ENCODE results near the gene RING1. TPM values are rescaled to one million over a fixed set of nuclear protein-coding genes. Genes with fewer than 3 reads are reported as not detected.
A peak's percentile ranks its signal among the peaks of the same experiment; 100 is the strongest.

Gene RING1
- total RNA-seq, 6 experiments from 2014 or later, result 43.4 to 55.1 (median 52.1) TPM

DNA sequence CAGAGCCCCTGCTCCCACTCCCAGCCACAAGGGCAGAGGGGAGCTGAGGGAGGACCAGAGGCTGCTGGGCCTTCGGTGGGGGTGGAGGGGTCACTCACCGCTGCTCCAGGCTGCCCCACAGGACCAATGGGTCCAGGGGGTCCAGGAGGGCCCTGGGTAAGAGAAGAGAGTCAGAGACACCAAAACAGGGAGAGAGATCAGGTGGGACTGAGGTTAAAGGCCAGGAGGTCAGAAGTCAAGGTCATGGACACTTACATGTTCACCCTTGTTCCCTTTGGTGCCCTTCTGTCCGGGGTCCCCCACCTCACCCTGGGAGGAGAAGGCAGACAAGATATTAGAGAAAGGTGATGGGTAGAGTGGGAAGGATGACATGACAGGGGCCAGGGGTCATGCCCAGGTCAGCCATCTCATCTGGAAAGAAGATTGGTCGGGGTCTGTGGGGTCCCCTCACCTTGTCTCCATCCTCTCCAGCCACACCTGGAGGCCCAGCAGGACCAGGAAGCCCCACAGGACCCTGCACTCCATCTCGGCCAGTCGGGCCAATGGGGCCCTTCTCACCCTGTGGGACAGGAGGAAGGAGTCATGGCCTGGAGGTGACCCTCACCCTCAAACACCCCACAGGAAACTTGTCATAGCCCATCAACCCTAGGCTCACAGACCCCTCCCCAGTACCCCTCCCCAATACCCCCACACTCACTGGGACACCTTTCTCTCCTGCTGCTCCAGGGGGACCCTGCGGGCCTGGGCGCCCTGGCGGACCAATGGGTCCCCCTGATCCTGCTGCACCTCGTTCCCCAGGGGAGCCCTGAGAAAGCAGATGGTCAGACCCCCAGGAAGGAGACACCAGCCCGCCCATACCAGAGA lies 37.1 kb upstream of the RING1 start:
- Mint-ChIP-seq H3K4me1 (ENCODE audit: low read depth) (no peaks in the 10 kb centered on the region), H3K27ac (no peak overlapping the region), H3K27me3 (ENCODE audit: insufficient read depth) (peaks cover 29% of the 10 kb centered on the region), H3K36me3 (ENCODE audit: low read depth) (no peaks in the 10 kb centered on the region), H3K4me3 (no peak overlapping the region), H3K9me3 (no peaks in the 10 kb centered on the region)
- TF ChIP-seq, protein P1, sequence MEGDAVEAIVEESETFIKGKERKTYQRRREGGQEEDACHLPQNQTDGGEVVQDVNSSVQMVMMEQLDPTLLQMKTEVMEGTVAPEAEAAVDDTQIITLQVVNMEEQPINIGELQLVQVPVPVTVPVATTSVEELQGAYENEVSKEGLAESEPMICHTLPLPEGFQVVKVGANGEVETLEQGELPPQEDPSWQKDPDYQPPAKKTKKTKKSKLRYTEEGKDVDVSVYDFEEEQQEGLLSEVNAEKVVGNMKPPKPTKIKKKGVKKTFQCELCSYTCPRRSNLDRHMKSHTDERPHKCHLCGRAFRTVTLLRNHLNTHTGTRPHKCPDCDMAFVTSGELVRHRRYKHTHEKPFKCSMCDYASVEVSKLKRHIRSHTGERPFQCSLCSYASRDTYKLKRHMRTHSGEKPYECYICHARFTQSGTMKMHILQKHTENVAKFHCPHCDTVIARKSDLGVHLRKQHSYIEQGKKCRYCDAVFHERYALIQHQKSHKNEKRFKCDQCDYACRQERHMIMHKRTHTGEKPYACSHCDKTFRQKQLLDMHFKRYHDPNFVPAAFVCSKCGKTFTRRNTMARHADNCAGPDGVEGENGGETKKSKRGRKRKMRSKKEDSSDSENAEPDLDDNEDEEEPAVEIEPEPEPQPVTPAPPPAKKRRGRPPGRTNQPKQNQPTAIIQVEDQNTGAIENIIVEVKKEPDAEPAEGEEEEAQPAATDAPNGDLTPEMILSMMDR (IDR thresholded peaks at IDR 0.05), result no peak
- DNase-seq, result no peak

GRCh38 chr6:33171880-33172687 lies 36.2 kb upstream of the RING1 start:
- Mint-ChIP-seq H3K4me1 (ENCODE audit: low read depth) (no peaks in the 10 kb centered on the region), H3K4me3 (no peak overlapping the region), H3K27ac (no peak overlapping the region), H3K9me3 (no peaks in the 10 kb centered on the region), H3K36me3 (ENCODE audit: low read depth) (no peaks in the 10 kb centered on the region), H3K27me3 (ENCODE audit: insufficient read depth) (peaks cover 25% of the 10 kb centered on the region)
- no peak for DNase-seq
- TF ChIP-seq, protein P1 (IDR thresholded peaks at IDR 0.05), result no peak

DNA sequence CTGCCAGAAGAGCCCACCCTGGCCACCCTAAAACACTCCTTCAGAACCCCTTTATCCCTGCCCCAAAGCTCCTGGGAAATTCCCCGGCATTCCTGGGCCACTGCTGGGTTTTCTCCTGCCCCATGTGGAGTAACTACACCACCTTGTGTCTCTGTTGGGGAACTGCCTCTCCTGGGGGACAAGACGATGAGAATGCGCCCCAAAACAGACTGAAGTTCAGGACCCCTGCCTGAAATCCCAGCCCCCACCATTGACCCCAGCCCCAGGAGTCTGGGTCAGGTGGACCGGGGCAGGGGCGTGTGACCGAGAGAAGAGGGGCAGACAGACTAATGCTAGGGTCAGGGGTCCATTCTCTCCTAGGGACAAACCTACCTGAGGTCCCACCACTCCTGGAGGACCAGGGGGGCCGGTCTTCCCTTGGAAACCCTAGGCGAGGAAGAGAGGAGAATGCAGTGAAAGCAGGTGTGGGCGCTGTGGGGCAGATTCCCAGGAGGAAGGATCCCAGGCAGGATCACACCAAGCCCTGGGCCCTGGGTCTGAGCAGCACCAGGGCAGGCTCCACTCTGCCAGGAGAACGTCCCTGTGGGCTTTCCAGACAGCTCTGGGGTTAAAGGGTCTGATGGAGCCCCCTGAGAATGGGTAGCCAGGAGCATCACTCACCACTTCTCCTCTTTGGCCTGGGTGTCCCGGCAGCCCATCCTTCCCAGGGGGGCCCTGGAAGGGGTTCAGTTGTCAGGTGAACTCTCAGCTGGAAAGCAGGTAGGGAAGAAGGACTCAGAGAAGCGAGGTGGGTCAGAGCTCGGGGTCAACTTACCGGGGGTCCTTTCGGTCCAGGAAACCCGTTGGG lies 35.4 kb upstream of the RING1 start:
- Mint-ChIP-seq H3K4me1 (ENCODE audit: low read depth) (no peaks in the 10 kb centered on the region), H3K4me3 (no peak overlapping the region), H3K27ac (no peak overlapping the region), H3K27me3 (ENCODE audit: insufficient read depth) (peaks cover 25% of the 10 kb centered on the region), H3K9me3 (no peaks in the 10 kb centered on the region), H3K36me3 (ENCODE audit: low read depth) (no peaks in the 10 kb centered on the region)
- TF ChIP-seq, protein P1 (IDR thresholded peaks at IDR 0.05), result peak; percentile 81
- DNase-seq, result peak; percentile 38

GRCh38 chr6:33173535-33174180 lies 34.6 kb upstream of the RING1 start:
- DNase-seq, result no peak
- no peaks in the 10 kb centered on the region for H3K36me3 Mint-ChIP-seq (ENCODE audit: low read depth)
- no peaks in the 10 kb centered on the region for H3K9me3 Mint-ChIP-seq
- TF ChIP-seq, protein P1 (IDR thresholded peaks at IDR 0.05), result no peak
- no peak overlapping the region for H3K4me3 Mint-ChIP-seq
- H3K27me3 Mint-ChIP-seq (ENCODE audit: insufficient read depth), result peaks cover 22% of the 10 kb centered on the region
- no peaks in the 10 kb centered on the region for H3K4me1 Mint-ChIP-seq (ENCODE audit: low read depth)
- H3K27ac Mint-ChIP-seq, result no peak overlapping the region

DNA sequence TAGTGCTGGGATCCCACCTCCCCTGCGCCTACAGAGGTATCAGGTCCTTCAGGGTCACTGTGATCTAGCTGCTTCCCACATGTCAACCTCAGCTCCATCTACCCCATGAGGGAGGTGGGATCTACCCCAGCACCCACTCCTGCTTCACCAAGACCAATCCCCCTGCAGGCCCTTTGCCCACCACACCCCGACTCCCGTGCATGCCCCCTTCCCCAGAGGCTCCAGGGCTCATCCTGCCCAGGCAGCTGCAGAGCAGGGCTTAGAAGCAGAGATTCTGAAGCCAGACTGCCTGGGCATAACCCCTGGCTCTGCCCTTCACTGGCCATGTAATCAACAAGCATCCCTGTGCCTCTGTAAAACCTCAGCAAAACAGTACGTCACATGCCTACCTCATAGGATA lies 33.5 kb upstream of the RING1 start:
- no peaks in the 10 kb centered on the region for H3K9me3 Mint-ChIP-seq
- no peak overlapping the region for H3K27ac Mint-ChIP-seq
- peaks cover 15% of the 10 kb centered on the region for H3K27me3 Mint-ChIP-seq (ENCODE audit: insufficient read depth)
- TF ChIP-seq, protein P1 (IDR thresholded peaks at IDR 0.05), result no peak
- H3K36me3 Mint-ChIP-seq (ENCODE audit: low read depth), result no peaks in the 10 kb centered on the region
- no peak overlapping the region for H3K4me3 Mint-ChIP-seq
- no peak for DNase-seq
- no peaks in the 10 kb centered on the region for H3K4me1 Mint-ChIP-seq (ENCODE audit: low read depth)
